Keratinocyte (primary cell): ENCODE data around the gene ARHGAP12. TPM values are rescaled to one million over a fixed set of nuclear protein-coding genes. Genes with fewer than 3 reads are reported as not detected.

Experiments used
- DNase-seq: peaks from one replicate; pipeline ENCODE4 v3.0.0-alpha.2; 2011; ENCODE audit warnings: low read depth, missing footprints, low spot score
- FAIRE-seq: peaks from 2 replicates; lab custom pipeline; 2011; peaks lifted over from hg19 to GRCh38; lab: Jason Lieb, UNC
- H2AFZ ChIP-seq: 2 replicates; pipeline ENCODE4 v1.6.0; 2012; ENCODE audit warnings: low read length, control low read depth, inconsistent platforms; ENCODE audit not compliant: control insufficient read depth
- H3K27ac ChIP-seq: 2 replicates; pipeline ENCODE4 v1.5.1; 2011; ENCODE audit warnings: low read length; ENCODE audit not compliant: control insufficient read depth, insufficient read depth
- H3K27me3 ChIP-seq: 3 replicates; pipeline ENCODE4 v1.6.0; 2011; ENCODE audit warnings: low read length; ENCODE audit not compliant: control insufficient read depth, insufficient read depth; ENCODE audit errors: extremely low read depth
- H3K36me3 ChIP-seq, 2 experiments: 2 replicates in 1 of 2; 3 replicates in 1 of 2; pipeline ENCODE4 v1.5.1; 2011; ENCODE audit warnings: low read length in 2 of 2, mild to moderate bottlenecking in 1 of 2; ENCODE audit not compliant: control insufficient read depth in 2 of 2, insufficient read depth in 2 of 2; ENCODE audit errors: extremely low read depth in 1 of 2
- H3K4me1 ChIP-seq: 3 replicates; pipeline ENCODE4 v1.5.1; 2011; ENCODE audit warnings: low read length; ENCODE audit not compliant: control insufficient read depth, insufficient read depth; ENCODE audit errors: extremely low read depth
- H3K4me2 ChIP-seq: 3 replicates; pipeline ENCODE4 v1.6.0; 2011; ENCODE audit warnings: low read depth, low read length; ENCODE audit not compliant: control insufficient read depth, insufficient read depth; ENCODE audit errors: extremely low read depth
- H3K4me3 ChIP-seq, 3 experiments: fragments of 200-600 bp in 1 of 3; sonication (generic) in 1 of 3; 2 replicates in 2 of 3; 3 replicates in 1 of 3; pipeline ENCODE4 v1.5.1; 2011 to 2016; ENCODE audit warnings: low read length in 3 of 3, mild to moderate bottlenecking in 3 of 3, control low read depth in 2 of 3, inconsistent platforms in 1 of 3, low read depth in 1 of 3, mixed read lengths in 1 of 3, mixed run types in 1 of 3, moderate library complexity in 1 of 3; ENCODE audit not compliant: control insufficient read depth in 2 of 3, insufficient read depth in 2 of 3; ENCODE audit errors: extremely low read depth in 1 of 3
- H3K79me2 ChIP-seq: 2 replicates; pipeline ENCODE4 v1.6.0; 2012; ENCODE audit warnings: low read length; ENCODE audit not compliant: control insufficient read depth, insufficient read depth
- H3K9ac ChIP-seq: 3 replicates; pipeline ENCODE4 v1.6.0; 2011; ENCODE audit warnings: low read length; ENCODE audit not compliant: control insufficient read depth, insufficient read depth; ENCODE audit errors: extremely low read depth
- H3K9me1 ChIP-seq: 3 replicates; pipeline ENCODE4 v1.6.0; 2011; ENCODE audit warnings: low read length; ENCODE audit not compliant: control insufficient read depth, insufficient read depth; ENCODE audit errors: extremely low read depth
- H3K9me3 ChIP-seq: 2 replicates; pipeline ENCODE4 v1.5.1; 2012; ENCODE audit warnings: low read depth, low read length; ENCODE audit not compliant: control insufficient read depth
- H4K20me1 ChIP-seq: 3 replicates; pipeline ENCODE4 v1.6.0; 2011; ENCODE audit warnings: low read length; ENCODE audit not compliant: control insufficient read depth, insufficient read depth; ENCODE audit errors: extremely low read depth
- CTCF ChIP-seq, 3 experiments: IDR thresholded peaks in 1 of 3; conservative IDR thresholded peaks in 1 of 3; optimal IDR thresholded peaks in 1 of 3; 2 replicates in 2 of 3; 3 replicates in 1 of 3; pipeline versions ENCODE3 to v1.5.1; 2011; ENCODE audit warnings: low read length in 3 of 3, mild to moderate bottlenecking in 3 of 3, moderate library complexity in 2 of 3, control low read depth in 1 of 3, inconsistent platforms in 1 of 3; ENCODE audit not compliant: insufficient read depth in 2 of 3; ENCODE audit errors: extremely low read depth in 1 of 3
- EZH2 ChIP-seq: IDR thresholded peaks from one replicate; pipeline ENCODE4 v1.6.1; 2012; ENCODE audit warnings: inconsistent platforms, mild to moderate bottlenecking, low read length, moderate library complexity
- dilution Hi-C: fragments of 300-500 bp; cut with MboI; formaldehyde crosslinking; loops from one replicate; pipeline ENCODE4 v1.7.0; 2020; ENCODE audit warnings: low sequenced_read_pairs; ENCODE audit not compliant: extremely low pct_ligation_motif_present
- polyA plus RNA-seq, 5 experiments: library from polyadenylated mRNA; depleted of rRNA in 3 of 5; stranded (reverse) in 3 of 5; stranded (forward) in 1 of 5; unstranded in 1 of 5; fragments of >200 nt; gene quantifications; 1 replicate in 1 of 5; 2 replicates in 3 of 5; 3 replicates in 1 of 5; pipeline versions ENCODE4 v1.2.1 to v1.2.3, GENCODE V29; 2011 to 2012; ENCODE audit warnings: missing spikeins in 2 of 5, low read depth in 1 of 5, low replicate concordance in 1 of 5

ARHGAP12 gene
- polyA plus RNA-seq, 1 donor (not counting 4 experiments of a cell fraction or from before 2014, with no cell fraction given) = 26.6 TPM

GRCh38 chr10:31958856-31959255 is 30.2 kb upstream of the ARHGAP12 start:
- H3K27ac ChIP-seq = no peak overlapping the region
- no peak for FAIRE-seq
- DNase-seq = no peak

GRCh38 chr10:31956200-31956946 is 27.7 kb upstream of the ARHGAP12 start:
- H3K4me1 ChIP-seq = peaks cover 11% of the 10 kb centered on the region
- no peak overlapping the region for H2AFZ ChIP-seq
- no peaks in the 10 kb centered on the region for H4K20me1 ChIP-seq
- H3K36me3 ChIP-seq = no peaks in the 10 kb centered on the region
- no peak overlapping the region for H3K4me2 ChIP-seq
- H3K9me3 ChIP-seq = peaks cover 4% of the 10 kb centered on the region
- no peaks in the 10 kb centered on the region for H3K9me1 ChIP-seq
- TF ChIP-seq CTCF (optimal IDR thresholded peaks at IDR 0.05 in 1 of 3, IDR thresholded peaks at IDR 0.05 in 1 of 3, conservative IDR thresholded peaks at IDR 0.05 in 1 of 3; ENCODE audit: extremely low read depth in 1 of 3, insufficient read depth in 2 of 3, low read length in 3 of 3) (no peak), EZH2 (no peak)
- H3K9ac ChIP-seq = no peak overlapping the region
- DNase-seq (no peak), FAIRE-seq (no peak)
- H3K27me3 ChIP-seq = no peaks in the 10 kb centered on the region
- H3K79me2 ChIP-seq = no peaks in the 10 kb centered on the region
- no peak overlapping the region for H3K4me3 ChIP-seq
- no peak overlapping the region for H3K27ac ChIP-seq
- dilution Hi-C loops = no loop called here

More at GRCh38 chr10:31958856-31959255, 30.2 kb upstream of the ARHGAP12 start:
- Histone ChIP-seq H3K9ac (no peak overlapping the region), H3K9me1 (no peaks in the 10 kb centered on the region), H3K9me3 (peaks cover 4% of the 10 kb centered on the region), H3K79me2 (no peaks in the 10 kb centered on the region), H3K27me3 (no peaks in the 10 kb centered on the region), H3K36me3 (no peaks in the 10 kb centered on the region), H4K20me1 (no peaks in the 10 kb centered on the region), H2AFZ (no peak overlapping the region), H3K4me1 (peaks cover 33% of the 10 kb centered on the region), H3K4me3 (no peak overlapping the region), H3K4me2 (no peak overlapping the region)
- dilution Hi-C loops = no loop called here
- TF ChIP-seq CTCF (optimal IDR thresholded peaks at IDR 0.05 in 1 of 3, IDR thresholded peaks at IDR 0.05 in 1 of 3, conservative IDR thresholded peaks at IDR 0.05 in 1 of 3; ENCODE audit: extremely low read depth in 1 of 3, insufficient read depth in 2 of 3, low read length in 3 of 3) (no peak), EZH2 (no peak)
